BLaER1 (cell line): Measurements from ENCODE around the gene GRIK1.

Experiments used
- H3K27ac ChIP-seq: shearing (Covaris generic); formaldehyde crosslinking; 2 replicates; pipeline ENCODE4 v1.8.1; 2022
- H3K27me3 ChIP-seq: shearing (Covaris generic); formaldehyde crosslinking; 2 replicates; pipeline ENCODE4 v1.8.1; 2022
- H3K36me3 ChIP-seq: shearing (Covaris generic); formaldehyde crosslinking; 2 replicates; pipeline ENCODE4 v1.8.1; 2022
- H3K4me1 ChIP-seq: shearing (Covaris generic); formaldehyde crosslinking; 2 replicates; pipeline ENCODE4 v1.8.1; 2022
- H3K4me2 ChIP-seq: shearing (Covaris generic); formaldehyde crosslinking; 2 replicates; pipeline ENCODE4 v1.8.1; 2022
- H3K4me3 ChIP-seq: shearing (Covaris generic); formaldehyde crosslinking; 2 replicates; pipeline ENCODE4 v1.8.1; 2022
- H3K9ac ChIP-seq: shearing (Covaris generic); formaldehyde crosslinking; 2 replicates; pipeline ENCODE4 v1.8.1; 2022
- H3K9me3 ChIP-seq: shearing (Covaris generic); formaldehyde crosslinking; 2 replicates; pipeline ENCODE4 v1.8.1; 2022
- H4K20me1 ChIP-seq: shearing (Covaris generic); formaldehyde crosslinking; 2 replicates; pipeline ENCODE4 v1.8.1; 2022
- Cebpa-rat ChIP-seq: shearing (Covaris generic); IDR thresholded peaks from 2 replicates; pipeline ENCODE4 v1.8.1; 2022

Gene GRIK1

DNA sequence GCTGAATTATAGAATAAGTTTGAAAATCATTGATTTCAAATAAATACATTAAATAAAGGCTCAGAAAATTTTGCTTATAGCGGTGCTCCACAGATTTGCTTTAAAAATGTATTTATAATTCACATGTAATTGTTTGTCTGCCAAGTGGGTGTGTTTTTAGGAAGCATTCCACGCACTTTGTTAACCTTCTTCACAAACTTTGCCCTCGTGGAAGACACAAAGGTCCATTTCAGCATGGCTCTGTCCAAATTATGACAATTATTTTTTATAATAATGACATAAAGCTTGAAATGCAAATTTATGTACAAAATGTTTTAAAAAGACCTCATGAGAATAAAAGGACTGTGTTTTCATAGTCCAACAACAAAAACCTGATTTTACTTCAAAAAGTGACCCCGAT, 146.1 kb downstream of the GRIK1 start:
- no peak overlapping the region for H3K9ac ChIP-seq
- H4K20me1 ChIP-seq, result no peaks in the 10 kb centered on the region
- H3K4me1 ChIP-seq, result no peaks in the 10 kb centered on the region
- H3K4me3 ChIP-seq, result no peak overlapping the region
- no peaks in the 10 kb centered on the region for H3K9me3 ChIP-seq
- H3K36me3 ChIP-seq, result no peaks in the 10 kb centered on the region
- no peak overlapping the region for H3K4me2 ChIP-seq
- H3K27me3 ChIP-seq, result no peaks in the 10 kb centered on the region
- no peak overlapping the region for H3K27ac ChIP-seq
- no peak for TF ChIP-seq Cebpa-rat

- Histone ChIP-seq H3K36me3 (no peaks in the 10 kb centered on the region), H3K9ac (no peak overlapping the region), H4K20me1 (no peaks in the 10 kb centered on the region), H3K9me3 (no peaks in the 10 kb centered on the region), H3K4me1 (no peaks in the 10 kb centered on the region), H3K27me3 (no peaks in the 10 kb centered on the region), H3K4me2 (no peak overlapping the region), H3K4me3 (no peak overlapping the region), H3K27ac (no peak overlapping the region)
- no peak for TF ChIP-seq Cebpa-rat
Observed at GRCh38 chr21:29789393-29789792, 150.4 kb downstream of the GRIK1 start.

- Histone ChIP-seq H3K4me3 (no peak overlapping the region), H4K20me1 (no peaks in the 10 kb centered on the region)
- no peak for TF ChIP-seq Cebpa-rat
Observed at GRCh38 chr21:29788752-29789151, 151.0 kb downstream of the GRIK1 start.

DNA sequence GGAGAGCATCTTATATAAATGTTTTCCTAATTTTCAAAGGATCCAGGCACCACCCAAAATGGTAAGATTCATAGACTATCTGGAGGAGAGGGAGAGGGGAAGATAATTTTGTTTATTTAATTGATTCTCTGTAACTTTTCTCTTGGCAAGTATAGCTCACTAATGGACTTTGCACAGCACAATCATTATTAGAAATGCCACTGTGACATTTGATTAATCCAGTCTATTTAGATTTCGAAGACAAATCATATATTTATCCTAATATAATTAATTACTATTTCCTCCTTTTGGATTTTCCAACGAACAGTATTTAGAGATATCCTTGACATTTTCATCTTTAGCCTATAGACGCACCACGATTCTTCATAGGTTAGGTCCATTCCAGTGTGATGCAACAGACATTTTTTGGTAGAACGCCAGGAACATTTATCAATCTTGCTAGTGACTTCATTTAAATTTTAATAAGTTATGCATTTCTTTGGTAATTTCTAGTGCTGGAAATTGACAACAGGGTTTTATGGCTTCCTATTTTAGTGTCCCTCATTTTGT, 152.4 kb downstream of the GRIK1 start:
- H3K27me3 ChIP-seq, result no peaks in the 10 kb centered on the region
- no peak overlapping the region for H3K9ac ChIP-seq
- no peaks in the 10 kb centered on the region for H3K9me3 ChIP-seq
- 0 out of 2 replicates have a peak, but pooled peaks cover 5% of the 10 kb centered on the region for H3K4me1 ChIP-seq
- no peak overlapping the region for H3K27ac ChIP-seq
- H3K4me2 ChIP-seq, result no peak overlapping the region
- no peaks in the 10 kb centered on the region for H4K20me1 ChIP-seq
- TF ChIP-seq Cebpa-rat, result no peak
- H3K4me3 ChIP-seq, result no peak overlapping the region
- no peaks in the 10 kb centered on the region for H3K36me3 ChIP-seq

More at GRCh38 chr21:29788752-29789151, 151.0 kb downstream of the GRIK1 start:
- Histone ChIP-seq H3K27ac (no peak overlapping the region), H3K27me3 (no peaks in the 10 kb centered on the region), H3K4me2 (no peak overlapping the region), H3K9ac (no peak overlapping the region), H3K9me3 (no peaks in the 10 kb centered on the region), H3K4me1 (0 out of 2 replicates have a peak, but pooled peaks cover 3% of the 10 kb centered on the region), H3K36me3 (no peaks in the 10 kb centered on the region)

- H3K4me3 ChIP-seq, result no peak overlapping the region
- H3K9me3 ChIP-seq, result no peaks in the 10 kb centered on the region
- 0 out of 2 replicates have a peak, but pooled peaks cover 5% of the 10 kb centered on the region for H3K4me1 ChIP-seq
- H3K27ac ChIP-seq, result no peak overlapping the region
- no peaks in the 10 kb centered on the region for H3K36me3 ChIP-seq
- no peak overlapping the region for H3K4me2 ChIP-seq
- no peaks in the 10 kb centered on the region for H3K27me3 ChIP-seq
- no peak for TF ChIP-seq Cebpa-rat
- no peaks in the 10 kb centered on the region for H4K20me1 ChIP-seq
- no peak overlapping the region for H3K9ac ChIP-seq
Observed at GRCh38 chr21:29786496-29787360, 153.1 kb downstream of the GRIK1 start.

GRCh38 chr21:29777160-29777559, 162.6 kb downstream of the GRIK1 start:
- no peaks in the 10 kb centered on the region for H4K20me1 ChIP-seq
- H3K4me2 ChIP-seq, result no peak overlapping the region
- no peak overlapping the region for H3K4me3 ChIP-seq
- no peaks in the 10 kb centered on the region for H3K36me3 ChIP-seq
- H3K27me3 ChIP-seq, result no peaks in the 10 kb centered on the region
- H3K9ac ChIP-seq, result no peak overlapping the region
- no peak overlapping the region for H3K27ac ChIP-seq
- no peaks in the 10 kb centered on the region for H3K9me3 ChIP-seq
- H3K4me1 ChIP-seq, result no peaks in the 10 kb centered on the region
- TF ChIP-seq Cebpa-rat, result no peak

DNA sequence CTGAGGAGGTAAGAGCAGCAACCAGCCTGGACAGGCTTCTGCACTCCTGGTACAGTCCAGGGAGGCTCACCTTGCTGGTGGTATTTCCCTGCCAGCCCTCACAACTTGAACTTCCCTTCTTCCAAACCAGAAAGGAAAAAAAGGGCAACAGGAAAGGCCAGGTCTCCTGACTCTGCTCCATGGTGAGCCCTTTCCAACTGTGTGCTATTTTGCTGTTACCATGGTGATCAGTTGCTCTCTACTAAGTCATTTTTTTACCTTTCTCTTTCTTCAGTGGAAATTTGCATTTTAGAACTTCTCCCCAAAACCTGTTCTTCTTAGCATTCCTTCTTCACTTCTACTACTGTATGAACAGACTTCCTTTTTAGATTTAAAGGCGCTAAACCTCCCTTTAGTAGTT, 164.3 kb downstream of the GRIK1 start:
- Histone ChIP-seq H3K36me3 (no peaks in the 10 kb centered on the region), H3K27me3 (no peaks in the 10 kb centered on the region), H3K9me3 (no peaks in the 10 kb centered on the region), H3K4me3 (no peak overlapping the region), H3K27ac (no peak overlapping the region), H3K9ac (no peak overlapping the region), H3K4me1 (no peaks in the 10 kb centered on the region), H4K20me1 (no peaks in the 10 kb centered on the region), H3K4me2 (no peak overlapping the region)
- TF ChIP-seq Cebpa-rat, result no peak

GRCh38 chr21:29771491-29772066, 168.2 kb downstream of the GRIK1 start:
- no peak overlapping the region for H3K9ac ChIP-seq
- no peak for TF ChIP-seq Cebpa-rat
- no peaks in the 10 kb centered on the region for H3K27me3 ChIP-seq
- H3K27ac ChIP-seq, result no peak overlapping the region
- H4K20me1 ChIP-seq, result no peaks in the 10 kb centered on the region
- no peaks in the 10 kb centered on the region for H3K36me3 ChIP-seq
- no peak overlapping the region for H3K4me3 ChIP-seq
- H3K4me1 ChIP-seq, result no peaks in the 10 kb centered on the region
- no peak overlapping the region for H3K4me2 ChIP-seq
- H3K9me3 ChIP-seq, result no peaks in the 10 kb centered on the region

DNA sequence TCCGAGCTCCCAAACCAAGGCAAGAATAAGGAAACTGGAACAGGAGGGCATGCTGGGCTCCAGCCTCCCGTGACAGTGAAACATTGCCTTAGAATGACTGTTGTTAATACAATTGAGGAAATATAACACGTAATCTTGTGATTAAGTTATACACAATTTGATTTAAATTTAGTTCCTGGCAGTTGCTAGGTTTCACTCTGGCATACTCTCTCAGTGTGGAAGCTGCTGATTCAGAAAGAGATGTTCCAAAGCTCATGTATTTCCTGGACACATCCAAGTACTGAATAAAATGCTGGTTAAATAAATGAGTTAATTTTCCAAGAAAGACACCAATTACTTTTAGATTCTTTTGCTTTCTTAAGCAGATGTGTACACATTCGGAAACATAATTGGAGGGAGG, 176.1 kb downstream of the GRIK1 start:
- H3K27ac ChIP-seq, result no peak overlapping the region
- no peaks in the 10 kb centered on the region for H4K20me1 ChIP-seq
- H3K4me1 ChIP-seq, result no peaks in the 10 kb centered on the region
- no peaks in the 10 kb centered on the region for H3K36me3 ChIP-seq
- H3K4me2 ChIP-seq, result no peak overlapping the region
- TF ChIP-seq Cebpa-rat, result no peak
- no peaks in the 10 kb centered on the region for H3K27me3 ChIP-seq
- H3K4me3 ChIP-seq, result no peak overlapping the region
- no peak overlapping the region for H3K9ac ChIP-seq
- H3K9me3 ChIP-seq, result no peaks in the 10 kb centered on the region

GRCh38 chr21:29762570-29763082, 177.2 kb downstream of the GRIK1 start:
- Histone ChIP-seq H3K9me3 (no peaks in the 10 kb centered on the region), H3K4me3 (no peak overlapping the region), H3K36me3 (no peaks in the 10 kb centered on the region), H3K9ac (no peak overlapping the region), H3K27ac (no peak overlapping the region), H3K27me3 (no peaks in the 10 kb centered on the region), H3K4me1 (no peaks in the 10 kb centered on the region), H4K20me1 (no peaks in the 10 kb centered on the region), H3K4me2 (no peak overlapping the region)
- no peak for TF ChIP-seq Cebpa-rat
